SJSA1 (cell line): Measurements from ENCODE around the gene ADAT1. TPM values are rescaled to one million over a fixed set of nuclear protein-coding genes. Genes with fewer than 3 reads are reported as not detected.

Experiments
- DNase-seq, 2 experiments: peaks; one replicate each; pipeline ENCODE4 v3.0.0-alpha.2; 2015 to 2020; ENCODE audit warnings: low spot score in 2 of 2, low read depth in 1 of 2
- H3K27ac ChIP-seq: fragments of 250-450 bp; sonication (Bioruptor Pico); 2 replicates; pipeline ENCODE4 v1.5.1; 2020; ENCODE audit warnings: mild to moderate bottlenecking, moderate library complexity
- H3K27me3 ChIP-seq: fragments of 250-450 bp; sonication (Bioruptor Pico); replicated peaks from 2 replicates; pipeline ENCODE4 v1.5.1; 2020; ENCODE audit warnings: mild to moderate bottlenecking, moderate library complexity
- H3K36me3 ChIP-seq: fragments of 250-450 bp; sonication (Bioruptor Pico); 2 replicates; pipeline ENCODE4 v1.5.1; 2020; ENCODE audit warnings: mild to moderate bottlenecking
- H3K4me1 ChIP-seq: fragments of 250-450 bp; sonication (Bioruptor Pico); replicated peaks from 2 replicates; pipeline ENCODE4 v1.6.1; 2021; ENCODE audit warnings: mild to moderate bottlenecking
- H3K4me3 ChIP-seq: fragments of 250-450 bp; sonication (Bioruptor Pico); 2 replicates; pipeline ENCODE4 v1.5.1; 2020; ENCODE audit warnings: mild to moderate bottlenecking
- H3K9me3 ChIP-seq: fragments of 250-450 bp; sonication (Bioruptor Pico); replicated peaks from 2 replicates; pipeline ENCODE4 v1.5.1; 2020; ENCODE audit warnings: mild to moderate bottlenecking
- total RNA-seq: library from RNA; depleted of rRNA; stranded (reverse); fragments of >200 nt; shearing (Covaris generic); gene quantifications from 2 replicates; pipeline ENCODE4 v1.2.3, GENCODE V29; 2014

Gene ADAT1
- total RNA-seq, 1 experiment from 2014 or later = 62.0 TPM

DNA sequence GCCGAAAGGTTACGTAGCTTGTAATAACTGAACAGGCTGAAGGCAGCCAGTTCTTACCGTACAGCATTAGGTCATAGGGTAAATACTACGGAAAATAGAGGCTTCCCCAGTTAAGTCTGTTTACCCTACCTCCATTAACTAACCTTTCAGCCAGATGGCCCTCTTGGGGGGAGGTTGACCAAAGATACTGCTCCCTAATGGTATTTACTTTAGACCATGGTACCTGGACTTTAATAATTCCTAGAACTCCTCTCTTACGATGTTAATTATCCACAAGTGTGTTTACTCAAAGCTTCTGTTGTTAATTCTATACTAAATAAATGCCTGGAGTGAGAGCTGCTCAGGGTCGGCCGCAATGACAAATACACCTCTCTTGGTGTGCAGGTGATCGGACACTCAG, 9.8 kb upstream of the ADAT1 start:
- H3K9me3 ChIP-seq = no peaks in the 10 kb centered on the region
- H3K27ac ChIP-seq = no peak overlapping the region
- H3K4me3 ChIP-seq = no peak overlapping the region
- DNase-seq = no peak
- no peaks in the 10 kb centered on the region for H3K27me3 ChIP-seq
- peaks cover 91% of the 10 kb centered on the region for H3K36me3 ChIP-seq
- no peaks in the 10 kb centered on the region for H3K4me1 ChIP-seq

DNA sequence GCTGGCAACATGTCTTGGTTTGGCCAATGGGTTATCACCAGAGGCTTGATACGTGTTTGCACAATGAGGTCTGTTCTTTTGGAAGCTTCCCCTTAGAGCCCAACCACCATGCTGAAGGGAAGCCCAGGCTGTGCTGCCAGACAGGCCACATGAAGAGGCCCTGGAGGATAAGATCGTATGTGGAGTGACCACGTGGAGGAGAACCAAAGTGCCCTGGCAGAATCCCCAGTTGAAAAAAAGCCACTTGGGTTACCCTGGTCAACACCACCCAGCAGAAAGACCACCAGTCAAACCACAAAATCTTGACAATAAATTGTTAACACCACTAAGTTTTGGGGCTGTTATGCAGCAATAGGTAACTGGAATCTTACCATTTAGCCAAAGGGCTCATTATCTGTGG, 7.0 kb upstream of the ADAT1 start:
- Histone ChIP-seq H3K9me3 (no peaks in the 10 kb centered on the region), H3K27me3 (no peaks in the 10 kb centered on the region), H3K27ac (no peak overlapping the region), H3K4me3 (no peak overlapping the region), H3K36me3 (peaks cover 91% of the 10 kb centered on the region), H3K4me1 (no peaks in the 10 kb centered on the region)
- DNase-seq = no peak

DNA sequence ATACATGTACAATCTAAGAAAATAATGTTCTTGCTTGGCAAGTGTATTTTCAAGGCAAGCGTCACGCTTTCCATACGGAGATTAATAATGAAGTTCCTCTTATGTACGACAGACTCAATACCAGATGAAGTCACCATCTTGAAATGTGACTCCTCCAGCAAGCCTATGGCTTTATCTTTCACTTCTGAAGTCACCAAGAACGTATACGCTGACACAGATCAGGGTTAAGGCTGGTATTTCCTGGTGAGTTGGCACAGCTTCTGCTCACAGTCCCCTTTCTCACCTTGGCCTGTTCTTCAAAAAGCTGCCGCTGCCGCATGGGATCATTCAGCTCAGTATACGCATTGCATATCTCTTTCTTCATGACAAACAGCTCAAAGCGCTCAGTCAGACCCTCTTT, 6.1 kb upstream of the ADAT1 start:
- Histone ChIP-seq H3K27ac (no peak overlapping the region), H3K9me3 (no peaks in the 10 kb centered on the region), H3K36me3 (peaks cover 82% of the 10 kb centered on the region), H3K27me3 (no peaks in the 10 kb centered on the region), H3K4me3 (no peak overlapping the region), H3K4me1 (no peaks in the 10 kb centered on the region)
- DNase-seq = no peak

DNA sequence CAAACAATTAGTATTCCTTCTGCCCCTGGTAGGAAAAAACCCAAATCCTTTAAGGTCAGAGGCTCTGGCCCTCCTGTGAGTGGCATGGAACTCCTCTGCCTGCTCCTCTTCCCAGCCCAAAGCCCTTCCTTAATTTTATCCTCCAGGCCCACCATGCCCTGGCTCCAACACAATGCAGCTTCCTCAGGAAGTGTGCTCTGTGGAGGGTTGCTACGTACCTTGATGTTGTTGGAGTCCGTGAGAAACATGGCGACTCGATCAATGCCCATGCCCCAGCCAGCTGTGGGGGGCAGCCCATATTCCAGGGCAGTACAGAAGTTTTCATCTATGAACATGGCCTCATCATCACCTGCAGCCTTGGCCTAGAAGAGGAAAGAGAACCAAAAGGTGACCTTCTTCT, 5.3 kb upstream of the ADAT1 start:
- no peak overlapping the region for H3K4me3 ChIP-seq
- peaks cover 75% of the 10 kb centered on the region for H3K36me3 ChIP-seq

DNA sequence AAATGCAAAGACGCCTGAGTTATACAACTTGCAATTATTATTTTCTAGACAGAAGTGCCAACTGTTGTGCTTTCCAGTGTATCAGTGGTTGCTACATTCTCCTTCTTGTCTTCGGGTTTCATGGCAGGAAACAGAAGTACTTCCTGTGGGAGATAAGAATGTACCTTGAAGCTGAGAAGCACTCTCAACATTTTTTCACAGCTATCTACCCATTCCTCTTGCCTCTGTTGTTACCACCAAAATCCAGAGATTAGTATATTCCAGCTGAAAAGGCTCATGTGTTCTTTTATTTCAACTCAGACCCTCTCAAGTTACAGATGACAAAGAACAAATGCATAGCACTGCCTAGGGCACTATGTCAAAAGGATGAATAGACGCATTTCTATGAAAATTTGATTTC, 4.8 kb upstream of the ADAT1 start:
- Histone ChIP-seq H3K27me3 (no peaks in the 10 kb centered on the region), H3K36me3 (peaks cover 70% of the 10 kb centered on the region), H3K27ac (no peak overlapping the region), H3K9me3 (no peaks in the 10 kb centered on the region), H3K4me3 (no peak overlapping the region), H3K4me1 (no peaks in the 10 kb centered on the region)
- no peak for DNase-seq

More for the DNA sequence above, 5.3 kb upstream of the ADAT1 start:
- Histone ChIP-seq H3K9me3 (no peaks in the 10 kb centered on the region), H3K27ac (no peak overlapping the region), H3K4me1 (no peaks in the 10 kb centered on the region), H3K27me3 (no peaks in the 10 kb centered on the region)
- no peak for DNase-seq

DNA sequence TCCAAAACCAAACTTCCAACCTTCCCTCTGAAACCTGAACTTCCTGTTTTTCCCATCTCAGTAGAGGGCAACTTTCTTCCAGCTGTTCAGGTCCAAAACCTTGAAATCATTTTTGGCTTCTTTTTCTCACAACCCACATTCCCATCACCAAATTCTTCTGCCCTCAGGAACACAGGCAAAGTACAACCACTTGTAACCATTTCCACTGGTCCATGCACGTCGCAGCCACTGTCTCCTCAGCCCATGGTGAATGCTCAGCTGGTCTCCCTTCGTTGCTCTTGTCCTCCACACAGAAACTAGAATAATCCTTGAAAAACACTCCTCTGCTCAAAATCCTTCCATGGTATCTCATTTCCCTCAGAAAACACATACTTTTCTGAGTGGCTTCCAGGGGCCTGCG, 3.7 kb upstream of the ADAT1 start:
- Histone ChIP-seq H3K27me3 (no peaks in the 10 kb centered on the region), H3K4me1 (peaks cover 6% of the 10 kb centered on the region), H3K36me3 (peaks cover 62% of the 10 kb centered on the region), H3K9me3 (no peaks in the 10 kb centered on the region), H3K4me3 (no peak overlapping the region), H3K27ac (no peak overlapping the region)
- DNase-seq = no peak

DNA sequence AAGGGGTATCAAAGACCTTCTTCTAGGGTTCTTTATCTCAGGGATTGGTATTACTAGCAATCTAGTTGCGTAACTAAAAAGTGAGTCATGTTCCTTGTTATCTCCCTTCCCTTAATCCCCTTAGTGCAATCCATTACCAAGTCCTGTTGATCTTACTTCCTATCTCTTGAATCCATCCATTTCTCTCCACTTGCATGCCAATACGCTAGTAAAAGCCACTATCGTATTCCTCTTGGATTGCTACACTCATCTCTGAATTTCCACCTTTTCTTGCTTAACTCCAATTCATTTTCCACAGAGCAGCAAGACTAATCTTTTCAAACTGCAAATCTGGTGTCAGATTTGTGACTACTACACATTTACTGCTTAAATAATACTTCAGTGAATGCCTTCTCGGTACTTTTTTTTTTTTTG, 1.8 kb upstream of the ADAT1 start:
- no peaks in the 10 kb centered on the region for H3K9me3 ChIP-seq
- no peaks in the 10 kb centered on the region for H3K27me3 ChIP-seq
- no peak for DNase-seq
- H3K27ac ChIP-seq = no peak overlapping the region
- H3K36me3 ChIP-seq = peaks cover 52% of the 10 kb centered on the region
- no peak overlapping the region for H3K4me3 ChIP-seq
- H3K4me1 ChIP-seq = peaks cover 12% of the 10 kb centered on the region

DNA sequence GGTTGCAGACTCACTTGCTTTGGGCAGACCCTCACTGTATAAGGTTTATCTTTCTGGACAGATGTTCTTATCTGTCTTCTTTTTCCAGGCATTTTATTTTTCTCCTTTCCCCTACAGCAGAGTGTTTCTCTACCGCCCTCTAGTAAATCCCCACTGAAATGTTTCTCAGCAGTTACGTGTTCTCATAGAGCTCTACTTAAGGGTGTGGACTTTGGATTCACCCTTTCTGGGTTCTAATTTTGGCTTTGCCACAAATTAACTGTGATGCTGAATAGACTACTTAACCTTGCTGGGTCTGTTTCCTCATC, 2.0 kb downstream of the ADAT1 start:
- Histone ChIP-seq H3K4me3 (no peak overlapping the region), H3K9me3 (no peaks in the 10 kb centered on the region), H3K4me1 (peaks cover 12% of the 10 kb centered on the region), H3K27ac (no peak overlapping the region), H3K27me3 (no peaks in the 10 kb centered on the region), H3K36me3 (peaks cover 35% of the 10 kb centered on the region)
- DNase-seq = peak in 1 of 2 experiments; percentile 32

DNA sequence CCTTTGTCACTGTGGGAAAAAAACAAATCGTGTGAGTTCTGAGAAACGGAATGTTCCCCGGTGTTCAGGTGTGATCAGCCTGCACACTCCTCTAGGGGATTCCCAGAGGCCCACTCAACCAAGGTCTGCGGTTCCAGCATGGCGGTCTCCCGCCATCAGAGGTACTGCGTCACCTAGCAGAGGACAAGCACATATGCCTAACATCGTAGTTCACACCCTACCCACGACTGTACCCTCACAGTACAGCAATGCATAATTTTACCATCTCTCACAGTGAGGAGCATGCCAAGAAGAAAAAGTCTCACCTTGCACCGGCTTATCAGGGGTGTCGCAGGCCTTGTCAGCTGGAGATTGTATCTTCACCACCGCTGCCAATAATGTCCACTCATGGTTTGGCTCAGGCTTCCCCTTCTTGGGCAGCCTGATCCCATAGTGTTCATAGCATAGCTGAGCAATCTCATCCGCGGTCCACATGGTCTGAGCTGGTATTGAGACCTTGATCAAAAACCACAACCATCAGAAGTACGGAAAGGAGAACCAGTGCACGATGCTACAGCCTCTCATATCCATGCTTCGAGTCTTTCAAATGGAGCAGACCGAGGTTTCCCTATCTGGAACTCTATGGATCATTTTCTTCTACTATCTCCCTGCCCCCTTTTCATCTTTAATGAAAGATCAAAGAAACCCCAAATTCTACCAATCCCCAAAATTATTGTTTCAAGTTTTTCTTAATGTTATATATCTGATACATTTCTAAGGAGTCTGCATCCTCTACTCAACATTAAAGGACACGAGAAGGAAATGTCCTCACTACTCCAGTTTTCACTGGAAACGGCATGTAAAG, 2.5 kb downstream of the ADAT1 start:
- no peak for DNase-seq
- no peak overlapping the region for H3K4me3 ChIP-seq
- peaks cover 35% of the 10 kb centered on the region for H3K36me3 ChIP-seq
- peaks cover 12% of the 10 kb centered on the region for H3K4me1 ChIP-seq
- no peak overlapping the region for H3K27ac ChIP-seq
- H3K9me3 ChIP-seq = no peaks in the 10 kb centered on the region
- H3K27me3 ChIP-seq = no peaks in the 10 kb centered on the region

DNA sequence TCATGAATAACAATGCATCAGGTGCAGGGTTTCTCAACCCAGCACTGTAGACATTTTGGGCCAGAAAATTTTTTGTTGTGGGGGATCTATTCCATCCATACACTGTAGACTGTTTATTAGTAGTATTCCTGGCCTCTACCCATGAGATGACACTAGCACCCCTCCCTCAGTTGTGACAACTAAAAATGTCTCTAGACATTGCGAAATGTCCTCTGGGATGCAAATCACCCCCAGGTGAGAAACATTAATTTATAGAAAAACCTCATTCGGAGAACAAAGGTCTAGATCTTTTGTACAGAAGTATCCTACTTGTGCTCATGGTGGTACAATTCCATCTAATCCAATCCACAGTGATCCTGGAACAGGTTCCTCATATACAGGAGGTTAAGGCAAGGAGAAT, 4.3 kb downstream of the ADAT1 start:
- no peaks in the 10 kb centered on the region for H3K27me3 ChIP-seq

DNA sequence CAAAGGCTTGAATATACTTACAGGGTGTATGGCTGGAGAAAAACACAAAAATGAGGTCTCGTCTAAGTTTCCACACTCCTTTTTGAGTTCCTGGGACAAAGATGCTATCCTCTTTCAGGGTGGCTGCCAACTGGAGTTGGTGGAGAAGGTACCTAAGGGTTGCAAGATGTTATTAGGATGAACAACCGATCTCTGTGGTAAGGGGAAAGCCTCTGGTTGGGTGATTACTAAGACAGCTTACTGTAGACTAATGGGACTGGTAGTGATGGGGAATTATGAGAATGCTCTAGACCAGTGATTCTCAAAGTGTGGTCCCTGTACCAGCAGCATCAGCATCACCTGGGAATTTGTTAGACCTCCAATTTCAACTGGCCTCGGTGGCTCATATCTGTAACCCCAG, 6.0 kb downstream of the ADAT1 start:
- no peaks in the 10 kb centered on the region for H3K27me3 ChIP-seq
- no peak overlapping the region for H3K4me3 ChIP-seq
- H3K9me3 ChIP-seq = no peaks in the 10 kb centered on the region
- H3K4me1 ChIP-seq = peaks cover 9% of the 10 kb centered on the region
- no peak overlapping the region for H3K27ac ChIP-seq
- no peak for DNase-seq
- H3K36me3 ChIP-seq = peaks cover 58% of the 10 kb centered on the region

More for the DNA sequence above, 4.3 kb downstream of the ADAT1 start:
- Histone ChIP-seq H3K36me3 (peaks cover 42% of the 10 kb centered on the region), H3K4me1 (peaks cover 12% of the 10 kb centered on the region), H3K9me3 (no peaks in the 10 kb centered on the region), H3K4me3 (no peak overlapping the region), H3K27ac (no peak overlapping the region)
- DNase-seq = no peak

DNA sequence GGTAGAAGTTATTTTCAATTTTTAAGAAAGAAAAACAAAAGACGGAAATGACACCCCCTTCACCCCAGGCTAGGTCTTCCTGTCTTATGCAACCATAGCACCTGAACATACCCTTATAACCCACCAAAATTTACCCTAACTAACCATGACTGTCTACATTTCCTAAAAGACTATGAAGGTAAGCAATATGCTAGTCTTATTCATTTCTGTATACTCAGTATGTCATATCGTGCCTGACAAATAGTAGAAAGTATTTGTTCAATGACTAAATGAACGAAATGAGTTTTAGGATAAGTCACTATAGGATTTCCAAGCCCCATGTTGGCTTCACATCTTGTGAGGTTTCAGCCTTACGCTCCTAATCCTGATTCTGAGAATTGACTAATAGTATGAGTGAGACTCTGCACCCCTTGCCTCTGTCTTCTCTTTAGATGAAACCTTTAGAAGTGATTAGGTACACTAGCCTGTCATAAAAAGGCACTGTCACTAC, 6.5 kb downstream of the ADAT1 start:
- Histone ChIP-seq H3K36me3 (peaks cover 63% of the 10 kb centered on the region), H3K9me3 (no peaks in the 10 kb centered on the region), H3K4me3 (no peak overlapping the region), H3K27me3 (no peaks in the 10 kb centered on the region), H3K4me1 (peaks cover 4% of the 10 kb centered on the region), H3K27ac (no peak overlapping the region)
- no peak for DNase-seq

DNA sequence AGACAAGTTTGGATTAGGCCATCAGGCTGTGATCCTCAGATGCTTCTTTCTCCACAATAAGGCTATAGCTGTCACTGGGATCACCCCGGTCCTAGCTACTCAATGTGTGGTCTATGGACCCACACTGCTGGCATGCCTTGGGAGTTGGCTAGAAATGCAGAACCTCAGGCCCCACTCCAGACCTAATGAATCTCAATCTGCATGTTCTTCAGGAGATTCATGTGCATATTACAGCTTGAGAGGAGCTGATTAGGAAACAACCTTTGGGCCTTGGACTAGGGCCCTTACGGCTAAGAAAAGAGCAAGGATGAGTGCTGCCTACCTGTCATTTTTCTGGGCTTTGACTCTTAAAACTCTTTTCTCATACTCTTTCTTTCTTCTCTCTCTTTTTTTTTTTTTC, 7.5 kb downstream of the ADAT1 start:
- H3K9me3 ChIP-seq = no peaks in the 10 kb centered on the region
- H3K4me3 ChIP-seq = no peak overlapping the region
- no peak for DNase-seq
- H3K36me3 ChIP-seq = peaks cover 71% of the 10 kb centered on the region
- H3K27me3 ChIP-seq = no peaks in the 10 kb centered on the region
- H3K27ac ChIP-seq = no peak overlapping the region
- no peaks in the 10 kb centered on the region for H3K4me1 ChIP-seq

DNA sequence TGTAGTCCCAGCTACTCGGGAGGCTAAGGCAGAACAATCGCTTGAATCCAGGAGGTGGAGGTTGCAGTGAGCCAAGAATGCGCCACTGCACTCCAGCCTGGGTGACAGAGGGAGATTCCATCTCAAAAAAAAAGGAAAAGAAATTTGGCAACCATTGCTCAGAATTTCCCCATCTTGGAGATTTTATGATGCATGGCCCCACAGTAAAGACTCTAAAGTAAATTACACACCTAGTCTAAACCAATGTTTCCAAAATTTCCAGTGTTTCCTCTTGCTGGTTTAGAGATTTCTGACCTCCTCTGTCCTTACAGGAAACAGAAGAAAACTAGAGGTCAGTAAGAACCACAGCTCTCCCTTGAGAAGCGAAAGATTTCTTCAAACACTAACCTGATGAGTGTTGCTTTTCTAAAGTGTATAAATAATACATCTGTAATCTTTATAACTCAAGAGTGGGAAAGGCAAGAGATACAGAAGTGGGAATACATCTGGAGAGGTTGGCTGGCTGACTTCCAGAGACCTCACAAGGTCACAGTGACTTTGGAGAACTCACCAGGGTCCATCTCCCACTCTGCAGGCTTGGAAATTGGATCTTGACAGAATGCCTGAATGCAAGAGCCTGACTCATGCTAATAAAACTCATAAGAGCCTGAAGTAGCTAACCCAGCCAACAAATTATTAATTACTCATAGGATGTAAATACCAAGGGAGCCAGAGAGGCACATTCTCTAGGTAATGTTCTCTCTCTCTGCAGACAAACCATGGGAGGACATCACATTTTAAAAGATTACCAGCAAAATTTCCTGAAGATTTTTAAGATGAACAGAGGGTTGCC, 8.8 kb downstream of the ADAT1 start:
- Histone ChIP-seq H3K9me3 (no peaks in the 10 kb centered on the region), H3K4me3 (no peak overlapping the region), H3K27ac (no peak overlapping the region), H3K4me1 (no peaks in the 10 kb centered on the region), H3K27me3 (no peaks in the 10 kb centered on the region), H3K36me3 (peaks cover 74% of the 10 kb centered on the region)
- no peak for DNase-seq
